ENCODE results near the gene OLAH.

DNA sequence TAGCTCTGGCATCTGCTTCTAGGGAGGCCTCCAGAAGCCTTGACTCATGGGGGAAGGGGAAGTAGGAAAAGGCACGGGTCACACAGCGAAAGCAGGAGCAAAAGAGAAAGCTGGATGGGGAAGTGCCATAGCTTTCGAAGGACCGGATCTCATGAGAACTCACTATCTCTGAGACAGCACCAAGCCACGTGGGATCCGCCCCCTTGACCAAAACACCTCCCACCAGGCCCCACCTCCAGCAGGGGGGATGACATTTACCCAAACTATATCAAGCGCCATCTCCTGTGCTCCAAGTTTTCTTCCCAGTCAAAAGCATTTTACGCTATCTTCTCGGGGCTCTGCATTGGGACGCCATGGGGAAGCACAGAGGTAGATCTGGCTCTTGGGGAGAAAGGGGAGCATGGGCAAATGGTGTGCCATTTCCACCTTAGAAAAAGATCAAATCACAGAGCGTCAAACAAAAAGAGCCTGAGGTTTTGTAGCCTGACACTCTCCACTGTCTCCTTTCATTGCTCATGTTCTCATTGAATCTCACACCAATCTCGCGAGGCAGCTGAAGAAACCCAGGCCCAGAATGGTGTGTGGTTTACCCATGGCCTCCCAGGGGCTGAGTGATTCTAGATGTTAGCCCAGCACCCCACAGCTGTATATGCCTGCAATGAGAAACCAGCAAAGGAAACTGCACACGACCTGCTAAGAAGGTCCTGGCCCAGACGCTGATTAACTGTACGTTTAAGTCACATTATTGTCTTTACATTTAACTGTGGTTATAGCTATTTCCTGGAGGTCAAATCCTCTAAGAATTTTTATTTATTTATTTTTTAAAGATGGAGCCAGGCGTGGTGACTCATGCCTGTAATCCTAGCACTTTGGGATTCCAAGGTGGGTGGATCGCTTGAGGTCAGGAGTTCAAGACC is 8.1 kb upstream of the OLAH start:
- TF ChIP-seq, protein P1, sequence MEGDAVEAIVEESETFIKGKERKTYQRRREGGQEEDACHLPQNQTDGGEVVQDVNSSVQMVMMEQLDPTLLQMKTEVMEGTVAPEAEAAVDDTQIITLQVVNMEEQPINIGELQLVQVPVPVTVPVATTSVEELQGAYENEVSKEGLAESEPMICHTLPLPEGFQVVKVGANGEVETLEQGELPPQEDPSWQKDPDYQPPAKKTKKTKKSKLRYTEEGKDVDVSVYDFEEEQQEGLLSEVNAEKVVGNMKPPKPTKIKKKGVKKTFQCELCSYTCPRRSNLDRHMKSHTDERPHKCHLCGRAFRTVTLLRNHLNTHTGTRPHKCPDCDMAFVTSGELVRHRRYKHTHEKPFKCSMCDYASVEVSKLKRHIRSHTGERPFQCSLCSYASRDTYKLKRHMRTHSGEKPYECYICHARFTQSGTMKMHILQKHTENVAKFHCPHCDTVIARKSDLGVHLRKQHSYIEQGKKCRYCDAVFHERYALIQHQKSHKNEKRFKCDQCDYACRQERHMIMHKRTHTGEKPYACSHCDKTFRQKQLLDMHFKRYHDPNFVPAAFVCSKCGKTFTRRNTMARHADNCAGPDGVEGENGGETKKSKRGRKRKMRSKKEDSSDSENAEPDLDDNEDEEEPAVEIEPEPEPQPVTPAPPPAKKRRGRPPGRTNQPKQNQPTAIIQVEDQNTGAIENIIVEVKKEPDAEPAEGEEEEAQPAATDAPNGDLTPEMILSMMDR (IDR thresholded peaks at IDR 0.05; ENCODE audit: insufficient read depth, low read depth, low read length): no peak
- no peak for TF ChIP-seq EZH2 (IDR thresholded peaks at IDR 0.05; ENCODE audit: insufficient read depth, low read length)
